Measurements from ENCODE around the gene STRIP2.
"Not testable (repeated sequence)": the region's sequence is repeated elsewhere in the genome, so short reads cannot be mapped to it uniquely, and the experiment has no call there.

The STRIP2 gene

GRCh38 chr7:129512192-129512591 lies 78.0 kb downstream of the STRIP2 start:
- Histone ChIP-seq H3K27ac (ENCODE audit: low read depth, low read length, severe bottlenecking) (no peak overlapping the region), H3K36me3 (ENCODE audit: control insufficient read depth, insufficient read depth, low read length) (no peaks in the 10 kb centered on the region), H3K9me3 (ENCODE audit: control insufficient read depth, low read length) (no peaks in the 10 kb centered on the region), H3K4me1 (ENCODE audit: control insufficient read depth, insufficient read depth, low read length, poor library complexity, severe bottlenecking) (no peaks in the 10 kb centered on the region), H3K4me3 (ENCODE audit: extremely low read depth, insufficient read depth, low read length, poor library complexity, severe bottlenecking) (no peak overlapping the region)
- 88 to 96% methylated on average over 5 to 7 of the region's 8 CpGs for WGBS, 2 experiments (ENCODE audit: insufficient coverage in 2 of 2)

GRCh38 chr7:129513546-129513945 lies 79.3 kb downstream of the STRIP2 start:
- WGBS, 2 experiments (ENCODE audit: insufficient coverage in 2 of 2) = 87 to 91% methylated on average over 8 to 9 of the region's 10 CpGs
- Histone ChIP-seq H3K4me3 (ENCODE audit: extremely low read depth, insufficient read depth, low read length, poor library complexity, severe bottlenecking) (no peak overlapping the region), H3K4me1 (ENCODE audit: control insufficient read depth, insufficient read depth, low read length, poor library complexity, severe bottlenecking) (no peaks in the 10 kb centered on the region)

GRCh38 chr7:129514683-129515082 lies 80.5 kb downstream of the STRIP2 start:
- WGBS, 2 experiments (ENCODE audit: insufficient coverage in 2 of 2) = 43 to 65% methylated on average over 3 to 4 of the region's 4 CpGs

More at GRCh38 chr7:129513546-129513945, 79.3 kb downstream of the STRIP2 start:
- H3K9me3 ChIP-seq (ENCODE audit: control insufficient read depth, low read length) = no peaks in the 10 kb centered on the region
- no peak overlapping the region for H3K27ac ChIP-seq (ENCODE audit: low read depth, low read length, severe bottlenecking)
- no peaks in the 10 kb centered on the region for H3K36me3 ChIP-seq (ENCODE audit: control insufficient read depth, insufficient read depth, low read length)

GRCh38 chr7:129515381-129515780 lies 81.1 kb downstream of the STRIP2 start:
- Histone ChIP-seq H3K27ac (ENCODE audit: low read depth, low read length, severe bottlenecking) (no peak overlapping the region), H3K4me3 (ENCODE audit: extremely low read depth, insufficient read depth, low read length, poor library complexity, severe bottlenecking) (no peak overlapping the region), H3K9me3 (ENCODE audit: control insufficient read depth, low read length) (no peaks in the 10 kb centered on the region), H3K4me1 (ENCODE audit: control insufficient read depth, insufficient read depth, low read length, poor library complexity, severe bottlenecking) (no peaks in the 10 kb centered on the region), H3K36me3 (ENCODE audit: control insufficient read depth, insufficient read depth, low read length) (no peaks in the 10 kb centered on the region)
- 40 to 75% methylated on average over 1 to 2 of the region's 4 CpGs for WGBS, 2 experiments (ENCODE audit: insufficient coverage in 2 of 2)

More at GRCh38 chr7:129514683-129515082, 80.5 kb downstream of the STRIP2 start:
- no peaks in the 10 kb centered on the region for H3K9me3 ChIP-seq (ENCODE audit: control insufficient read depth, low read length)
- H3K27ac ChIP-seq (ENCODE audit: low read depth, low read length, severe bottlenecking) = no peak overlapping the region
- no peak overlapping the region for H3K4me3 ChIP-seq (ENCODE audit: extremely low read depth, insufficient read depth, low read length, poor library complexity, severe bottlenecking)
- H3K4me1 ChIP-seq (ENCODE audit: control insufficient read depth, insufficient read depth, low read length, poor library complexity, severe bottlenecking) = no peaks in the 10 kb centered on the region
- H3K36me3 ChIP-seq (ENCODE audit: control insufficient read depth, insufficient read depth, low read length) = no peaks in the 10 kb centered on the region

GRCh38 chr7:129517931-129518330 lies 83.7 kb downstream of the STRIP2 start:
- Histone ChIP-seq H3K4me3 (ENCODE audit: extremely low read depth, insufficient read depth, low read length, poor library complexity, severe bottlenecking) (no peak overlapping the region), H3K27ac (ENCODE audit: low read depth, low read length, severe bottlenecking) (no peak overlapping the region), H3K9me3 (ENCODE audit: control insufficient read depth, low read length) (no peaks in the 10 kb centered on the region), H3K4me1 (ENCODE audit: control insufficient read depth, insufficient read depth, low read length, poor library complexity, severe bottlenecking) (no peaks in the 10 kb centered on the region), H3K36me3 (ENCODE audit: control insufficient read depth, insufficient read depth, low read length) (no peaks in the 10 kb centered on the region)
- WGBS, 2 experiments (ENCODE audit: insufficient coverage in 2 of 2) = 91 to 97% methylated on average over 3 to 5 of the region's 6 CpGs

- Histone ChIP-seq H3K27ac (ENCODE audit: low read depth, low read length, severe bottlenecking) (no peak overlapping the region), H3K36me3 (ENCODE audit: control insufficient read depth, insufficient read depth, low read length) (no peaks in the 10 kb centered on the region), H3K9me3 (ENCODE audit: control insufficient read depth, low read length) (no peaks in the 10 kb centered on the region), H3K4me3 (ENCODE audit: extremely low read depth, insufficient read depth, low read length, poor library complexity, severe bottlenecking) (no peak overlapping the region), H3K4me1 (ENCODE audit: control insufficient read depth, insufficient read depth, low read length, poor library complexity, severe bottlenecking) (no peaks in the 10 kb centered on the region)
- 56 to 59% methylated on average over 5 of the region's 5 CpGs for WGBS, 2 experiments (ENCODE audit: insufficient coverage in 2 of 2)
Measured at GRCh38 chr7:129519464-129519863, 85.2 kb downstream of the STRIP2 start.

- 58 to 64% methylated on average over 29 of the region's 30 CpGs for WGBS, 2 experiments (ENCODE audit: insufficient coverage in 2 of 2)
- Histone ChIP-seq H3K9me3 (ENCODE audit: control insufficient read depth, low read length) (no peaks in the 10 kb centered on the region), H3K36me3 (ENCODE audit: control insufficient read depth, insufficient read depth, low read length) (no peaks in the 10 kb centered on the region)
Measured at GRCh38 chr7:129522088-129522970, 88.1 kb downstream of the STRIP2 start.

GRCh38 chr7:129522971-129523340 lies 88.7 kb downstream of the STRIP2 start:
- no peaks in the 10 kb centered on the region for H3K4me1 ChIP-seq (ENCODE audit: control insufficient read depth, insufficient read depth, low read length, poor library complexity, severe bottlenecking)
- H3K27ac ChIP-seq (ENCODE audit: low read depth, low read length, severe bottlenecking) = no peak overlapping the region
- WGBS, 2 experiments (ENCODE audit: insufficient coverage in 2 of 2) = 7 to 66% methylated on average over 2 to 4 of the region's 5 CpGs
- H3K36me3 ChIP-seq (ENCODE audit: control insufficient read depth, insufficient read depth, low read length) = no peaks in the 10 kb centered on the region
- no peaks in the 10 kb centered on the region for H3K9me3 ChIP-seq (ENCODE audit: control insufficient read depth, low read length)
- no peak overlapping the region for H3K4me3 ChIP-seq (ENCODE audit: extremely low read depth, insufficient read depth, low read length, poor library complexity, severe bottlenecking)

More at GRCh38 chr7:129522088-129522970, 88.1 kb downstream of the STRIP2 start:
- Histone ChIP-seq H3K4me3 (ENCODE audit: extremely low read depth, insufficient read depth, low read length, poor library complexity, severe bottlenecking) (no peak overlapping the region), H3K4me1 (ENCODE audit: control insufficient read depth, insufficient read depth, low read length, poor library complexity, severe bottlenecking) (no peaks in the 10 kb centered on the region), H3K27ac (ENCODE audit: low read depth, low read length, severe bottlenecking) (no peak overlapping the region)

- Histone ChIP-seq H3K27ac (ENCODE audit: low read depth, low read length, severe bottlenecking) (no peak overlapping the region), H3K4me1 (ENCODE audit: control insufficient read depth, insufficient read depth, low read length, poor library complexity, severe bottlenecking) (no peaks in the 10 kb centered on the region), H3K9me3 (ENCODE audit: control insufficient read depth, low read length) (no peaks in the 10 kb centered on the region), H3K36me3 (ENCODE audit: control insufficient read depth, insufficient read depth, low read length) (no peaks in the 10 kb centered on the region), H3K4me3 (ENCODE audit: extremely low read depth, insufficient read depth, low read length, poor library complexity, severe bottlenecking) (no peak overlapping the region)
- WGBS, 2 experiments (ENCODE audit: insufficient coverage in 2 of 2) = 100% methylated on average over 1 of the region's 3 CpGs; no CpG with 5 or more reads in 1 of the 2 experiments
Measured at GRCh38 chr7:129523924-129524323, 89.7 kb downstream of the STRIP2 start.

GRCh38 chr7:129524405-129524804 lies 90.2 kb downstream of the STRIP2 start:
- not testable (repeated sequence) for H3K4me1 ChIP-seq (ENCODE audit: control insufficient read depth, insufficient read depth, low read length, poor library complexity, severe bottlenecking); H3K27ac ChIP-seq (ENCODE audit: low read depth, low read length, severe bottlenecking); H3K36me3 ChIP-seq (ENCODE audit: control insufficient read depth, insufficient read depth, low read length); H3K9me3 ChIP-seq (ENCODE audit: control insufficient read depth, low read length); H3K4me3 ChIP-seq (ENCODE audit: extremely low read depth, insufficient read depth, low read length, poor library complexity, severe bottlenecking)
- 83 to 100% methylated on average over 1 of the region's 2 CpGs for WGBS, 2 experiments (ENCODE audit: insufficient coverage in 2 of 2)

GRCh38 chr7:129525225-129525862 lies 91.1 kb downstream of the STRIP2 start:
- Histone ChIP-seq H3K4me3 (ENCODE audit: extremely low read depth, insufficient read depth, low read length, poor library complexity, severe bottlenecking) (no peak overlapping the region), H3K9me3 (ENCODE audit: control insufficient read depth, low read length) (no peaks in the 10 kb centered on the region), H3K4me1 (ENCODE audit: control insufficient read depth, insufficient read depth, low read length, poor library complexity, severe bottlenecking) (peaks cover under 1% of the 10 kb centered on the region), H3K27ac (ENCODE audit: low read depth, low read length, severe bottlenecking) (no peak overlapping the region), H3K36me3 (ENCODE audit: control insufficient read depth, insufficient read depth, low read length) (no peaks in the 10 kb centered on the region)
- WGBS, 2 experiments (ENCODE audit: insufficient coverage in 2 of 2) = 76 to 78% methylated on average over 5 to 7 of the region's 9 CpGs
